ENCODE data around the gene GNPTG. TPM values are rescaled to one million over a fixed set of nuclear protein-coding genes. Genes with fewer than 3 reads are reported as not detected.

The GNPTG gene
- total RNA-seq, 1 experiment from 2014 or later: 40.6 TPM

GRCh38 chr16:1311738-1312466 is 39.8 kb upstream of the GNPTG start:
- TF ChIP-seq CTCF (conservative IDR thresholded peaks at IDR 0.05) (no peak), EZH2 (IDR thresholded peaks at IDR 0.05; ENCODE audit: low read depth) (no peak)
- intact Hi-C loops (cut with micrococcal nuclease; ENCODE audit: unreplicated experiment): no loop called here
- Histone ChIP-seq H3K9me3 (ENCODE audit: insufficient read depth, low read depth) (no peaks in the 10 kb centered on the region), H3K27ac (no peak overlapping the region), H3K4me1 (replicated peaks; ENCODE audit: insufficient read depth) (peaks cover 14% of the 10 kb centered on the region), H3K79me2 (ENCODE audit: low read depth) (peaks cover 69% of the 10 kb centered on the region), H2AFZ (no peak overlapping the region), H3K9me2 (ENCODE audit: insufficient read depth) (no peaks in the 10 kb centered on the region), H3K4me3 (peak overlapping the region; percentile 100; the same call in 1 of the 2 replicates), H4K20me1 (ENCODE audit: insufficient read depth) (peaks cover 70% of the 10 kb centered on the region), H3K4me2 (peak overlapping the region; percentile 97), H3K27me3 (ENCODE audit: insufficient read depth, low read depth) (no peaks in the 10 kb centered on the region), H3K36me3 (ENCODE audit: low read depth) (peaks cover 15% of the 10 kb centered on the region; the same call in 1 of the 2 replicates), H3F3A (ENCODE audit: insufficient read depth, low read depth) (no peaks in the 10 kb centered on the region)
- CTCF ChIA-PET: interaction anchor here (0.6 kb wide), 1 partner anchor 100 kb away, joined by 3 read pairs; no protein-coding TSS in a partner anchor
- BruUV-seq (replicated peaks): no TSS peak
- POLR2A ChIA-PET (ENCODE audit: unreplicated experiment): no interaction called here
- no peak for DNase-seq

- H3K27me3 ChIP-seq (ENCODE audit: insufficient read depth, low read depth): no peaks in the 10 kb centered on the region
- no peaks in the 10 kb centered on the region for H3K9me3 ChIP-seq (ENCODE audit: insufficient read depth, low read depth)
- H3F3A ChIP-seq (ENCODE audit: insufficient read depth, low read depth): no peaks in the 10 kb centered on the region
- ChIA-PET CTCF (interaction anchor here (0.6 kb wide), 1 partner anchor 100 kb away, joined by 3 read pairs; no protein-coding TSS in a partner anchor), POLR2A (ENCODE audit: unreplicated experiment) (no interaction called here)
- intact Hi-C loops (cut with micrococcal nuclease; ENCODE audit: unreplicated experiment): no loop called here
- no peak overlapping the region for H2AFZ ChIP-seq
- BruUV-seq (replicated peaks): no TSS peak
- no peak overlapping the region for H3K4me3 ChIP-seq
- no peak for DNase-seq
- TF ChIP-seq CTCF (conservative IDR thresholded peaks at IDR 0.05): no peak
- TF ChIP-seq EZH2 (IDR thresholded peaks at IDR 0.05; ENCODE audit: low read depth): no peak
- H3K9me2 ChIP-seq (ENCODE audit: insufficient read depth): no peaks in the 10 kb centered on the region
- H3K4me1 ChIP-seq (replicated peaks; ENCODE audit: insufficient read depth): peaks cover 14% of the 10 kb centered on the region
- no peak overlapping the region for H3K4me2 ChIP-seq
- peaks cover 69% of the 10 kb centered on the region for H3K79me2 ChIP-seq (ENCODE audit: low read depth)
- H3K27ac ChIP-seq: no peak overlapping the region
- H3K36me3 ChIP-seq (ENCODE audit: low read depth): peaks cover 20% of the 10 kb centered on the region
- peaks cover 75% of the 10 kb centered on the region for H4K20me1 ChIP-seq (ENCODE audit: insufficient read depth)
These were observed 39.3 kb upstream of the GNPTG start for GRCh38 chr16:1312467-1312816.

- H3K27me3 ChIP-seq (ENCODE audit: insufficient read depth, low read depth): no peaks in the 10 kb centered on the region
- ChIA-PET POLR2A (ENCODE audit: unreplicated experiment) (no interaction called here), CTCF (no interaction called here)
- peaks cover 14% of the 10 kb centered on the region for H3K4me1 ChIP-seq (replicated peaks; ENCODE audit: insufficient read depth)
- no peaks in the 10 kb centered on the region for H3K9me3 ChIP-seq (ENCODE audit: insufficient read depth, low read depth)
- DNase-seq: no peak
- H4K20me1 ChIP-seq (ENCODE audit: insufficient read depth): peaks cover 80% of the 10 kb centered on the region
- H3K27ac ChIP-seq: no peak overlapping the region
- no peaks in the 10 kb centered on the region for H3K9me2 ChIP-seq (ENCODE audit: insufficient read depth)
- H3F3A ChIP-seq (ENCODE audit: insufficient read depth, low read depth): no peaks in the 10 kb centered on the region
- H3K36me3 ChIP-seq (ENCODE audit: low read depth): peaks cover 25% of the 10 kb centered on the region
- H3K4me3 ChIP-seq: no peak overlapping the region
- BruUV-seq (replicated peaks): no TSS peak
- intact Hi-C loops (cut with micrococcal nuclease; ENCODE audit: unreplicated experiment): no loop called here
- peaks cover 69% of the 10 kb centered on the region for H3K79me2 ChIP-seq (ENCODE audit: low read depth)
- TF ChIP-seq CTCF (conservative IDR thresholded peaks at IDR 0.05) (no peak), EZH2 (IDR thresholded peaks at IDR 0.05; ENCODE audit: low read depth) (no peak)
- no peak overlapping the region for H2AFZ ChIP-seq
- H3K4me2 ChIP-seq: no peak overlapping the region
These were observed 38.8 kb upstream of the GNPTG start for GRCh38 chr16:1312903-1313302.
